CD4-positive, alpha-beta T cell (primary cell): ENCODE data around the gene CAT. TPM values are rescaled to one million over a fixed set of nuclear protein-coding genes. Genes with fewer than 3 reads are reported as not detected.

Source experiments
- ATAC-seq: fragments of 200-7000 bp; cut with Tn5 transposase; one replicate; pipeline ENCODE4 v1.10.0; 2022; ENCODE audit warnings: mild to moderate bottlenecking; ENCODE audit not compliant: poor library complexity
- CTCF ChIA-PET: fragments of 350-600 bp; sonication (Branson Sonifier 250); formaldehyde crosslinking; loops from one replicate; lab custom pipeline; 2021; ENCODE audit warnings: antibody characterized with exemption, inconsistent platforms; lab: Charles Lee
- POLR2A ChIA-PET: fragments of 350-600 bp; sonication (Branson Sonifier 250); formaldehyde crosslinking; loops from one replicate; lab custom pipeline; 2021; ENCODE audit warnings: antibody characterized with exemption, inconsistent platforms; lab: Charles Lee
- DNase-seq, 14 experiments: peaks; one replicate each; pipeline ENCODE4 v3.0.0-alpha.2; 2013 to 2020; ENCODE audit warnings: mixed read lengths in 2 of 14
- H3K27ac ChIP-seq, 2 donors: one replicate each; pipeline versions ENCODE4 v1.5.1 to v1.7.0; 2013; ENCODE audit warnings: low read length in 2 of 2, low read depth in 1 of 2, mild to moderate bottlenecking in 1 of 2
- H3K27me3 ChIP-seq, 2 experiments: 1 replicate in 1 of 2; 2 replicates in 1 of 2; pipeline versions ENCODE4 v1.6.1 to v1.7.0; 2013; ENCODE audit warnings: low read length in 2 of 2, control low read depth in 1 of 2, mild to moderate bottlenecking in 1 of 2, moderate library complexity in 1 of 2; ENCODE audit not compliant: insufficient read depth in 2 of 2, control insufficient read depth in 1 of 2
- H3K36me3 ChIP-seq: one replicate; pipeline ENCODE4 v1.6.1; 2013; ENCODE audit warnings: low read length, control low read depth; ENCODE audit not compliant: insufficient read depth
- H3K4me1 ChIP-seq: one replicate; pipeline ENCODE4 v1.6.1; 2013; ENCODE audit warnings: low read length, control low read depth; ENCODE audit not compliant: insufficient read depth
- H3K4me3 ChIP-seq: one replicate; pipeline ENCODE4 v1.5.1; 2013; ENCODE audit warnings: mild to moderate bottlenecking, low read length, moderate library complexity
- H3K9me3 ChIP-seq, 2 experiments: 1 replicate in 1 of 2; 2 replicates in 1 of 2; pipeline versions ENCODE4 v1.6.1 to v1.7.0; 2013; ENCODE audit warnings: low read length in 2 of 2, mild to moderate bottlenecking in 2 of 2, control low read depth in 1 of 2, moderate library complexity in 1 of 2; ENCODE audit not compliant: control insufficient read depth in 1 of 2, insufficient read depth in 1 of 2
- H3K27ac Mint-ChIP-seq: one replicate; pipeline ENCODE4 v1.8.0; 2020; ENCODE audit warnings: mixed read lengths
- H3K27me3 Mint-ChIP-seq: one replicate; pipeline ENCODE4 v1.8.0; 2021; ENCODE audit warnings: mixed read lengths
- H3K36me3 Mint-ChIP-seq: one replicate; pipeline ENCODE4 v1.8.0; 2021; ENCODE audit warnings: low read depth, mixed read lengths
- H3K4me1 Mint-ChIP-seq: one replicate; pipeline ENCODE4 v1.8.0; 2021; ENCODE audit warnings: low read depth, mixed read lengths
- H3K4me3 Mint-ChIP-seq: one replicate; pipeline ENCODE4 v1.8.0; 2020; ENCODE audit warnings: mild to moderate bottlenecking, mixed read lengths
- H3K9me3 Mint-ChIP-seq: one replicate; pipeline ENCODE4 v1.8.0; 2020; ENCODE audit warnings: mixed read lengths
- CTCF ChIP-seq: fragments of 200-600 bp; IDR thresholded peaks from one replicate; pipeline ENCODE4 v1.8.0; 2022; ENCODE audit warnings: antibody characterized with exemption, mild to moderate bottlenecking
- intact Hi-C, 2 experiments: fragments of 100-400 bp; cut with DNase I in 1 of 2; cut with micrococcal nuclease in 1 of 2; formaldehyde crosslinking; loops; one replicate each; pipeline versions ENCODE4 v1.15.1 to v1.9.0; 2023 to 2025; cut with DNase I, micrococcal nuclease
- total RNA-seq, 174 experiments: library from RNA in 2 of 174; stranded (reverse) in 2 of 174; gene quantifications; one replicate each; pipeline ENCODE4 v1.2.3 and lab custom pipeline; 2021 to 2026

The CAT gene
- total RNA-seq, 2 experiments from 2014 or later: 8.5 to 9.8 TPM

DNA sequence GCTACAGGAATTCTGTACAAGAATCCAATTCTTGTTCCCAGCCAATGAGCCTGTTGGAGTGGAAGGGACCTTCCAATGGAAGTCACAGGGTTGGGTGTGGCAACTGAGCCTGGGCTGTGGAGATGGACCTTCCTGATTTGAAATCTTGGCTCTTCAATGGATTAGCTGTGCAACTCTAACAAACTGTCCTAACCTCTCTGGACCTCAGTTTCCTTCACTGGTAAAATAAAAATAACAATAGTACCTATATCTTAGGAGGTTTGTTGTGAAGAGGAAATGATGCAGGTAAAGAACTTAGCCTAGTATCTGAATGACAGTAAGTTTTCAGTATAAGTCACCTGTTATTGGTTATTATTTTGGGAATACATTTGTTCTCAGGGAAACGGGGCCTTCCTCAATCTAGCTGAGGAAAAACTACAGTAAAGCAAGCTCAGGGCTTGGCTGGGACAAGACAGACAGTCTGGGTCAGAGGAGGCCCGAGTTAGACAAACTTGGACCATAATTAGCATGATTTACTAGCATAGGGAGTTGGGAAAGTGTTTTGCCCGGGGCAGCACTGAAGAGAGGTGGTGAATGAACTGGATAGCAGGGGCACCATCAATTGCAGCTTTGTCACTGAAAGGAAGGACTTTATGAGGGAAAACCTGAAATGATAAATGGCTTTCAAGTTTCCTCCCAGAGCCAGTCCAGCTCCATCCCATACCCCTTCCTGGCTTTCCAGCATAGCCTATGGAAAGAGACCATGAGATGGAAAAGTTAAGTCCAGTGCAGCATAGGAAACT, 61.2 kb downstream of the CAT start:
- H3K27ac Mint-ChIP-seq: no peak overlapping the region
- ChIA-PET POLR2A (no interaction called here), CTCF (interaction anchor here (1.4 kb wide), 1 partner anchor 12 kb away, joined by 6 read pairs; no protein-coding TSS in a partner anchor)
- Histone ChIP-seq H3K27me3 (peaks cover 2 to 7% of the 10 kb centered on the region in 2 experiments), H3K4me1 (no peaks in the 10 kb centered on the region), H3K9me3 (no peaks in the 10 kb centered on the region), H3K27ac (no peak overlapping the region), H3K4me3 (no peak overlapping the region), H3K36me3 (no peaks in the 10 kb centered on the region)
- H3K4me3 Mint-ChIP-seq: no peak overlapping the region
- DNase-seq (no peak), ATAC-seq (no peak)
- H3K9me3 Mint-ChIP-seq: no peaks in the 10 kb centered on the region
- TF ChIP-seq CTCF: no peak
- intact Hi-C loops: loop anchor here in 1 of 2 experiments (10.0 kb wide), 1 partner anchor 915 kb away; the partner anchor contains the start of gene SLC1A2
- H3K27me3 Mint-ChIP-seq: no peaks in the 10 kb centered on the region
- H3K36me3 Mint-ChIP-seq: no peaks in the 10 kb centered on the region
- no peaks in the 10 kb centered on the region for H3K4me1 Mint-ChIP-seq

DNA sequence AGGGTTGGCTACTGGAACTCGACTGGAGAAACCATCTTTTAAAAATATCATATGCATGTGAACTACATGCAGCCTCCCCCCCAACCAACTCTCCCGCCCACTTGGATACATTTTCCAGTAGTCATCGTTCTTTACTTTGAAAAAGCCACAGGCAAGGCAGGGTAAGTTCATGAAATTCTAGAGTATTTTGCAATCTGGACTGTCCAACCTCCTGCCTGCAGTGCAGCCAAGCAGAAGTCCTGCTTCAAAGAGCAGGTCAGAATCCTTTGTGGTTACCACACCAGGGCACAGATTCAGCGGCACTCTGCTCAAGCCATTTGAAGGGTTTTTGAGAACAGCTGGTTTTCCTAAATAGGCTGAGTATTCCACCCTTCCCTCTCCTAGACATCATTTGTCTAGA, 62.8 kb downstream of the CAT start:
- ChIA-PET CTCF (no interaction called here), POLR2A (no interaction called here)
- intact Hi-C loops: loop anchor here in 1 of 2 experiments (10.0 kb wide), 1 partner anchor 913 kb away; the partner anchor contains the start of gene SLC1A2
- no peak overlapping the region for H3K4me3 Mint-ChIP-seq
- H3K4me1 Mint-ChIP-seq: no peaks in the 10 kb centered on the region
- H3K4me3 ChIP-seq: no peak overlapping the region
- no peak overlapping the region for H3K27ac ChIP-seq
- H3K27me3 ChIP-seq: peaks cover 0 to 3% of the 10 kb centered on the region in 2 experiments
- no peak for TF ChIP-seq CTCF
- DNase-seq (peak in 1 of 14 experiments; percentile 3), ATAC-seq (no peak)
- no peaks in the 10 kb centered on the region for H3K9me3 Mint-ChIP-seq
- H3K27ac Mint-ChIP-seq: no peak overlapping the region
- no peaks in the 10 kb centered on the region for H3K36me3 ChIP-seq
- no peaks in the 10 kb centered on the region for H3K9me3 ChIP-seq
- no peaks in the 10 kb centered on the region for H3K36me3 Mint-ChIP-seq
- H3K4me1 ChIP-seq: no peaks in the 10 kb centered on the region
- H3K27me3 Mint-ChIP-seq: no peaks in the 10 kb centered on the region

- no peak overlapping the region for H3K4me3 Mint-ChIP-seq
- ATAC-seq: no peak
- ChIA-PET CTCF (no interaction called here), POLR2A (no interaction called here)
- H3K27ac ChIP-seq: no peak overlapping the region
- H3K27me3 ChIP-seq: peaks cover 0 to 3% of the 10 kb centered on the region in 2 experiments
- H3K4me1 Mint-ChIP-seq: no peaks in the 10 kb centered on the region
- no peaks in the 10 kb centered on the region for H3K9me3 Mint-ChIP-seq
- no peaks in the 10 kb centered on the region for H3K9me3 ChIP-seq
- H3K4me1 ChIP-seq: no peaks in the 10 kb centered on the region
- H3K36me3 Mint-ChIP-seq: no peaks in the 10 kb centered on the region
- no peaks in the 10 kb centered on the region for H3K27me3 Mint-ChIP-seq
- no peak for DNase-seq
- no peaks in the 10 kb centered on the region for H3K36me3 ChIP-seq
- H3K4me3 ChIP-seq: no peak overlapping the region
- no peak for TF ChIP-seq CTCF
- intact Hi-C loops: loop anchor here in 1 of 2 experiments (10.0 kb wide), 1 partner anchor 913 kb away; the partner anchor contains the start of gene SLC1A2
- H3K27ac Mint-ChIP-seq: no peak overlapping the region
Observed at GRCh38 chr11:34501949-34502348, 63.2 kb downstream of the CAT start.
